ENCODE data around the gene SURF2.

The SURF2 gene

GRCh38 chr9:133403766-133404453 is 47.6 kb downstream of the SURF2 start:
- peak; percentile 68 for DNase-seq

DNA sequence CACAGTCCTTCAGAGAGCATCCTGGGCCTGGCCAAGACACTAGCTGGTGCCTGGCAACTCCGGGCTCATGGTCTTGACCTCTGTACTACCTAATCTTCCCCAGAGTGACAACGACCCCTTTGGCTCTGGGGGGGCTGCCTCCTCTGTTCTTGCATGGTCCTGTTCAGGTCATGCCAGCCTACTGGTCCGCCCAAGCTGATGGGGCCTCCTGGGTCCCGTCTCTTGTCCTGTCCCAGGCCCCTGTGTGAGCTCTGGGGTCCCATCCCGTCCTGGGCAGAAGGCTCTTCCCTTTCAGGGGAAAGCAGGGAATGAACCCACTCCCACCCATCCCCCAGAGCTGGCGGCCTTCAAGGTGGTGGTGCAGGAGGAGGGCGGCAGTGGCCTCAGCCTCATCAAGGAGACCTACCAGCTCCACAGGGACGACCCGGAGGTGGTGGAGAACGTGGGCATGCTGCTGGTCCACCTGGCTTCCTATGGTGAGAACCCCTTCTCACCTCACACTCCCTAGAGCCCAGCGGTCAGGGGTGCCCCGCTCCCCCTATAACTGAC is 48.2 kb downstream of the SURF2 start:
- no peak for DNase-seq

DNA sequence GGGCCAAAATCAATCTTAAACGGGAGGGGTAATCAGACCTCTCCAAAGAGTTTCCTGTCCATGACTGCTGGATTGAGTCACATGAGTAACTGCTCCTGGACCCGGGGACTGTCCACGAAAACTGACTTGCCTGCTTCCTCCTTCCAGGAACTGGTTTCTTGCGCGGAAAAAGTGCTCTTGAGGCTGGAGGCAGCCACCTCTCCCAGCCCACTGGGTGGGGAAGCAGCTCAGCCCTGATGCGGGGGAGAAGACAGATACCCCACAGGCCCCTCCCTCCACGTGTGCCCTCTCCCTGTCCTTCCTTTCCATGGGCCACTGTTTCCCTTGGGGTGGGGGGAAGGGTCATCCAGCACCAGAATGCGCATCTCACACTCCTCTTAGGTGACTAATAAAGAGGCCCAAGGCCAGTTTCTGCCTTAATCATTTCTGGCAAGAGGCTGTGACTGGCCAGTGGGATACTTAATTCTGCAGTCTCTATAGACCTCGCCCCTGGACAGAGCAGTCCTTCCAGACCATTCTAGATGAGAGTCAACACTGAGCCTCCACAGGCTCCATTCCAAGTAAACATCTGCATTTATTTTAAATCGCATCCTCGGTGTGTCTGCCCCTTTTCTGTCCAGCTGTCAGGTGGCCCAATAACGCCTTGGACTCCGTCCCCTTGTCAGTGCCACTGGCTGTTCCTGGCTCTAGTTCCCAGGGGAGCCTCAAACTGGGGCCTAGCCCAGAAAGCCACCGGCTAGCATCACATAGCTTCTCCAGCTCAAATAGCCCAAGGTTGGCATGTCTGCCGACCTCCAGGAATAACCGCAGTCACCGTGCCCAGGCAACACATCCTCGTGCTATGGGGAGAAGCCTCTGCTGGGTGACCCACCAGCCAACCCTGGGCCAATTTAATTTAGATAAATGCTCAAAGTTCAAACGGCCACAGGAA is 49.4 kb downstream of the SURF2 start:
- no peak for DNase-seq

DNA sequence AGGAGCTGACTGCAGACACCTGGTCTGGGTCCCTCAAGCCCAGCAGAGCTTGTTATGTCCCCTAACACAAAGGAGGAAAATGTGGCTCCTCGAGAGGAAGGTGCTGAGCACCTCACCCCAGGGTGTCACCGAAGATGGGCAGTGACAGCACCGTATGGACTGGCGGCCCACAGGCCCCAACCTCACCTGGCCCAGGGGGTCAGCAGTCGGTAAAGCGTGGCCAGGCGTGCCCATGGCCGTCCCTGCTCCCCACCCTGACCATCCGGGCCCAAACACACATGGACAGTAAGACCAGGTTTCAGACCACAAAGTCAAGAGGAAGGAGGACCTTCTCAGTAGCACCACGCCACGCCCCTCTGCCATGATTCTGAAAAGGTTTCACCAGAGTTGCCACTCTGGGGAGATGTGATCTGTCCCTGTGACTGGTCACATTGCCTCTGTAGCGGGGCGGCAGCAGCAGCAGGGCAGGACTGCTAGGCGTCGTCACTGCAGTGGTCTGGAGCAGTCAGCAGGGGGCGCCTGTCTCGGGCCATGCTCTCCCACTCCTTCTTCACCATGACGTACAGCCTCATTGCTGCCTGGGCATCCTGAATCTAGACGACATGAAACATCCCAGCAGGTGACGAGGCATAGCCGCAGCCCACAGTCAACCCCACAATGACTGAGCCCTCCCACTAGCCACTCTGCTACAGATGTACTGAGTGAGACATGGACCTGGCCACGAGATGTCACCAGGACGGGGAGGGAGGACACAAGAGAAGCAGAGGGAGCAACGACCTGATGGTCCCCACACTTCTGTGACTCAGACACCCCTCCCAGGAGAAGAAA is 50.3 kb downstream of the SURF2 start:
- DNase-seq, result peak; percentile 89

DNA sequence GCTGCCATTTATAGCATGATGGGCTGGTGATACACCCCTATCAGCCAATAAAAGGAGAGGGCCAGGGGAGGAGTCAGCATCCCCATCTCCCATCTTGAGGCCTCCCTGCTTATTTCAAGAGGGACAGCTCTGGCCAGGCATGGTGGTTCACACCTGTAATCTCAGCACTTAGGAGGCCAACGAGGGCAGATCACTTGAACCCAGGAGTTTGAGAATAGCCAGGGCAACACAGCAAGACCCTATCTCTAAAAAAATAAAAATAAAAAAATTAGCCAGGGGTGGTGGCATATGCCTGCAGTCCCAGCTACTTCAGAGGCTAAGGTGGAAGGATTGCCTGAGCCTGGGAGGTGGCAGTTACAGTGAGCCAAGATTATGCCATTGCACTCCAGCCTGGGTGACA is 51.7 kb downstream of the SURF2 start:
- no peak for DNase-seq
